ENCODE results near the gene ANXA7.
"Not testable (repeated sequence)": the region's sequence is repeated elsewhere in the genome, so short reads cannot be mapped to it uniquely, and the experiment has no call there.

Gene ANXA7

GRCh38 chr10:73332379-73332778 lies 81.5 kb downstream of the ANXA7 start:
- in situ Hi-C loops (cut with MboI; ENCODE audit: low pct_unique_long_range_greater_than_20kb, low sequenced_read_pairs, unreplicated experiment) = no loop called here
- no peak for TF ChIP-seq CTCF (IDR thresholded peaks at IDR 0.05; ENCODE audit: extremely low read depth, insufficient read depth, missing control alignments)
- DNase-seq (ENCODE audit: low spot score) = no peak

GRCh38 chr10:73328523-73328922 lies 85.3 kb downstream of the ANXA7 start:
- in situ Hi-C loops (cut with MboI; ENCODE audit: low pct_unique_long_range_greater_than_20kb, low sequenced_read_pairs, unreplicated experiment); DNase-seq (ENCODE audit: low spot score): not testable (repeated sequence)

GRCh38 chr10:73325290-73325689 lies 88.6 kb downstream of the ANXA7 start:
- DNase-seq (ENCODE audit: low spot score); in situ Hi-C loops (cut with MboI; ENCODE audit: low pct_unique_long_range_greater_than_20kb, low sequenced_read_pairs, unreplicated experiment): not testable (repeated sequence)

All from GM13977 (cell line).